Measurements from ENCODE around the gene NTN1.
"Not testable (repeated sequence)": the region's sequence is repeated elsewhere in the genome, so short reads cannot be mapped to it uniquely, and the experiment has no call there.

Gene NTN1

DNA sequence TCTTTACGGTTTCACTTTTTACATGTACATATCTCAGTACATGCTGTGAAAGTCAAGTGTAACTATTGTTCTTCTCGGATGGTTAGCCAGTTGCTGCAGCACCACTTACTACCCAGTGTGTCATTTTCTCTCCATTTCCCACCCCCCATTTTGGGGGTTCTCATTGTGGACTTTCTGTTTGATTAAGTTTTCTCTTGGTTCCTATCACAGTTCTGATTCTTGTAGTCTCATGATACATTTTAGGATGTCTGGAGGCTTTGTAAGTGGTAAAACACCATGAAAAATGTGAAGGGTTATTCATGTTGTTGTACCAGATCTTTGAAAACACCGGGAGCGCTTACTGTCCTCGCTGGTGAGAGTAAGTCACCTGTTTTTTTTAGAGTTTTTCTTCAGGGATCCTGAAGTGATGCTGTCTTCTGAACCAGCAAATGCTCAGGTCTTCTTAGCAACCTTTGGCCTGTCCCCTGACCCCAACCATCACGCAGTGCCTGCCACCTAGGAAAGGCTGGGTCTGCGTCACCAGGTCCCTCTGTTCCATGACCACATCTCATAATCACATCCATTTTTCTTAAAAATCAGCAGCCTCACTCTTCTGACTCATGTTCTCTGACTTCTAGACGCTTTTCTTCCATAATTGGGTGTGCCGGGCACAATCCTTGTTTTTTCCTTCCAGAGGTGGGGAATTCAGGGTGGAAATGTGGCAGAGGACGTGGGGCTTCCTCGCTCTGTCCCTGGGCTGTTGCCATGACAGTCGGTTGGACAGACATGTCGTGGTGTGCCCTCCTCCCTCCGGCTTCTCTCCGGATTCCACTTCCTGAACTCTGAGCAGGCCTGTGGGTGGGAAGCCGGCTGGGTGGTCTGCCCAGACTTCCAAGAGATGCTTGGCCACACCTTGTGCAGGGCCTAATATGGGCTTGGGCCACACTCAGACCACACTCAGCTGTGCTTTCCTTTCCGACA is 102.6 kb downstream of the NTN1 start:
- DNase-seq (ENCODE audit: low read depth): no peak

DNA sequence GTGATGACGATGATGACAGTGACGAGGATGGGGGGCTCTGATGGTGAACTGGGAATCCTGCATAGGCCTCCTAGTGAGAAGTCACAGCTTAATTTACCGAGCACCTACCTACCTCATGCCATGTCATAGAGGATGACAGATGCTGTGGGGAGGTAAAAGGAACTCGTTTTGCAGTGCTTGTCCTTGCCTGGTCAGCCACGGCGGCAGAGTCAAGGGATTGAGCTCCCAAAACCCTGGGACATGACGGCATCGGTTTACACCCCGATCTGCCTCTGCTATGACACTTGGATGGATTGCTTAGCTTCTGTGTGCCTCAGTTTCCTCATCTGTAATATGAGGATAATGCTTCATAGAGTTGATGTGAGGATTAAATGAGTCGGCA is 103.2 kb downstream of the NTN1 start:
- DNase-seq (ENCODE audit: low read depth): no peak

DNA sequence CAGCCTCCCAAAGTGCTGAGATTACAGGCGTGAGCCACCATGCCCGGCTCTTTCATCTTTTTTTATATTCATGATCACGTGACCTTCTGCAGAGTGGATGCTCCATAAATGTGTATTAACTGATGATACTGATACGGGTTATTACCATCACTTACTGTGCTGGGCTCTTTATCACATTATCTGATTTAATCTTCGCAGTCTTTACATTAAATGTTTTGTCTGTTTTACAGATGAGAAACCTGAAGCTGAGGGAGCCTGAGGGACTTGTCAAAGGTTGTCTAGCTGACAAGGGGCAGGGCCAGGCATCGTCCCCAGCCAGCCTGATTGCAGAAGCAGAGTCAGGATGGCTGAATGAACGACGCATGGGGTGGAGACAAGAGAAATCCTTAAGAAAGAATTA is 104.4 kb downstream of the NTN1 start:
- DNase-seq (ENCODE audit: low read depth): no peak

DNA sequence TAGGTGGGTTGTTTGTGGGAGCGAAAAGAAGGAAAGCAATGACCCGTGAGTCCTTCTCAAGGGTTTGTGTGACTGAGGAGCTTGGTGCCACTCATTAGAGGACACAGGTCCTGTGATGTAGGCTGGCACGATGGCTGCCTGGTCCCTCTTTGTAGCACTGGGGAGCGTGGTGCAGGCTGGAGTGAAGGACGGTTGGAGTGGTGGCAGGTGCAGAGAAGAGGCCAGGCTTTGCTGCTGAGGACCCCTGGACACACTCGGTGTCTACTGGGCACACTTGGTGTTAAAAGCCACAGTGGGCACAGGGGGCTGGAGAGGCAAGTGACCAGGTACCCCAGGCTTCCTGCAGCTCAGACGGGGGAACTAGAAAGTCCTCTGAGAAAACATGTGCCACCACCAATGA is 106.0 kb downstream of the NTN1 start:
- DNase-seq (ENCODE audit: low read depth): no peak

DNA sequence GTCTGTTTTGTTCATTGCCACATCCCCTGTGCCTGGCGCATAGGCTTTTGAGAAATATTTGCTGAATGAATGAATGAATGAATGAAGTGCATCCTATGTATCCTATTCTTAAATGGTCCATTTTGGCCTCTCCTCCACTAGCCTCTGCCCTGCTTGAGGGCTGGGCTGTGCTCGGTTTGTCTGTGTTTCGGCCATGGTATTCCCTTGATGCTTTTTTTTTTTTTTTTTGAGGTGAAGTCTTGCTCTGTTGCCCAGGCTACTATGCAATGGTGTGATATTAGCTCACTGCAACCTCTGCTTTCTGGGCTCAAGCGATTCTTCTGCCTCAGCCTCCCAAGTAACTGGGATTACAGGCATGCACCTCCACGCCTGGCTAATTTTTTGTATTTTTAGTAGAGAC is 110.1 kb downstream of the NTN1 start:
- DNase-seq (ENCODE audit: low read depth): no peak

DNA sequence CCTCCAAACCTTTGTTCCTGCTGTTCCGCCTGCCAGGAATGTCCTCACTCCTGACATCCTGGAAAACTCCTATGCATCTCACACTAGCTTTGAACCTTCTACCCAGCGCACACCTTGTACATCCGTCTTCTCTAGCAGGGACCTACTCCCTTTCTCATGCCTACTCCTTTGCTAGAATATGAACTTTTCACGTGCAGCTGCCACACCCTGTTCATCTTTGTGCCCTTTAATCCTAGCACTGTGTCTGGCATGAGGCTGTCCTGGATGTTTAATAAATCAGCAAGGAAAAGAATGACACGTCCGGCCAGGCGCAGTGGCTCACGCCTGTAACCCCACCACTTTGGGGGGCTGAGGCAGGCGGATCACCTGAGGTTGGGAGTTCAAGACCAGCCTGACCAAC is 111.0 kb downstream of the NTN1 start:
- DNase-seq (ENCODE audit: low read depth): no peak

DNA sequence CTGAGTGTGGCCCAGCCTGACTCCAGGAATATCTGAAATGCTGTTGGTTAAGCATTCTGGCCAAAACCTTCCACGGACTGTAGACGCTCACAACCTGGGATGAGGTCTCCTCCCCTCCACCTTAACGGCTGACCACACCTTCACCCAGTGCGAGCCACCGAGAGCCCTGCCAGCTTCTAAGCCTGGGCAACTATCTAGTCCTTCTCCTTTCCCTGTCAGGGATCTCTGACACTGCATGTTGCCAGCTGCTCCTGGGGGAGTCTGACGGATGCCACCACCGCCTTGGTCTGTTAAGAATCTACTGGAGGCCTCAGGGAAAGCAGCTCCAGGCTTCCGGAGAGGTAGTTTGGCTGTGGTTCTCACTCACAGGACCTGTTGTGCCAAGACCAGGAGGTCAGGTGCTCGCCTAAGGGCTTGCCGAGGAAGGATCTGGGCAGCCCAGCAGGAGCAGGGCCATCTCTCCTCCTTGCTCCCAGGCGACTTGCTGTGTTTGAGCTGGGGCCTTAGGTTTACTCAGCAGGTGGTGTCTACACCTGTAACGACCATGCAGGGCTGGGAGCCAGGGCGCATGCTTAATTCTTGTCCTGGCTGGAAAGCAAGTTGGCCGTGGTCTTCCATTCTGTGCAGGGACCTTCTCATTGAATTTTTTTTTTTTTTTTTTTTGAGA is 111.8 kb downstream of the NTN1 start:
- no peak for DNase-seq (ENCODE audit: low read depth)

DNA sequence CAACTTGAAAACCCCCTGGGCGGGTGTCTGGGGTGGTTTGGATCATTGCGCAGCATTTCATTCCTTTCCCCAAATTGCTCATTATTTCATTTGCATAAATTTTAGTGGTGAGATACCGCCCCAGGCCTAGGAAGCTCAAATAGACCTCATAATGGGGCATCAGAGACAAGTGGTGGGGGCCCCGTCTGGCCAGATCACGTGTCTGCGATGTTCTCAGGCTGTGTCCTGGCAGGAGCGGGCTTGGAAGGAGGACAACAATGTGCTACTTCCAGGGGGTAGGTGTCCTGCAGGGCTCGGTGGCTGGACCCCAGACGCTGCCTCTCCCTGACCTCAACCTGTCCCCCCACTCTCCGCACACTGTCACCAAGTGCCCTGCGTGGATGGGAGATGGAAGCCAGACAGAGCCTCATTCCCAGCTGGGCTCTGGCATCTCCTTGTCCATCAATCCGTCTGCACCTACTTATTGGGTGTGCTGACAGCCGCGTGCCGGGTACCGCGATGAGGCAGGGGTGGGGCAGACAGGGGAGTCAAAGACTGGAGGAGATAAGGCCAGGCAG is 116.9 kb downstream of the NTN1 start:
- DNase-seq (ENCODE audit: low read depth): no peak

DNA sequence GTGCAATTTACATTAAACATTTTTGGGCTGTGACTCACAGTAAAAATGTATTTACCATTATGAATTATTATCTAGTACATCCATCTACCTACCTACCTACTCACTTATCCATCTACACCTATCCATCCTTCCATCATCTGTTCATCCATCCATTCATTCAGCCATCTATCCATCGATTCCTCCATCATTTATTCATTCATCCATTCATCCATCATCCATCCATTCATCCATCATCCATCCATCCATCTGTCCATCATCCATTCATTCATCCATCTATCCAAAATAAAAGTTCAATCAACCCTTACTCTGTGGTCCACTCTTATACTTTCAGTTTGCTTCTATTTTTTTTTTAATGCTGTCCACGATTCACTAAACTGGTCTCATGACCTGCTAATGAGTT is 118.4 kb downstream of the NTN1 start:
- DNase-seq (ENCODE audit: low read depth): no peak

DNA sequence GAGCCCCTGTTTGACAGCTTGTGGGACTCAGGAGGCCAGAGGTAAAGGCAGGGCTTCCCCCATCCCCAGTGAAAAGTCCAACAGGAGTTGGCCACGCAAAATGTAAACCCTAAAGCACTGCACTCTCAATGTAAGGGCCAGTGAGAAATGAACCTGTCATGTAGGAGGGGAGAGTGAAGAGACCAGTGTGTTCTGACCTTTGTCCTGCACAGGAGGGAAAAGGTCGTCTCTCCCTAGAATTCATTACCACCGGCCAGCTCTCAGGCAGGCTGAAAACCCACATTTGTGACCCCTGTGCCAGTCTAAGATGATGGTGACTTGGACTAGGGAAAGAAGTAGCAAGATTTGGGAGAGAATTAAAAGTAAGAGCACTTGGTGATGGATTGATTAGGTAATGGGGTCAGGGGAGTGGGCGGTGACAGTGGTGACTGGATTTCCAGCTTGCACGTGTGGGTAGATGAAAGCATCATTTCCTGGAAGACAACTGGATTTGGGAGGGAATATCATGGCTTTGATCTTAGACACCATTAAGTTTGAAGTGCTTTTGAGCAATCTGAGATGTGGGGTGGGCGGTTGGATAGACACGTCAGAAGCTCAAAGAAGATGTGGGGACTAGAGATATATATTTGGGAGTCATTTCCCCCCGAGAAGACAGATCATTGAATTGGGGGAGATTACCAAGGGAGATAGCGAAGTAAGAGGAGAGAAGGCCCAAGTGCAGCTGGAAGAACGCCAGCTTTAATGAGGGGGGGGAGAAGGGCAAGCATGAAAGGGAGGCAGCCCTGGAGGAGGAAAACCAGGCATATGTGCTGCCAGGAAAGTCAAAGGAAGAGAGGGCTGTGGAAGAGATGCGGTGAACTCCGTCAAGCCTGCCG is 119.5 kb downstream of the NTN1 start:
- no peak for DNase-seq (ENCODE audit: low read depth)

DNA sequence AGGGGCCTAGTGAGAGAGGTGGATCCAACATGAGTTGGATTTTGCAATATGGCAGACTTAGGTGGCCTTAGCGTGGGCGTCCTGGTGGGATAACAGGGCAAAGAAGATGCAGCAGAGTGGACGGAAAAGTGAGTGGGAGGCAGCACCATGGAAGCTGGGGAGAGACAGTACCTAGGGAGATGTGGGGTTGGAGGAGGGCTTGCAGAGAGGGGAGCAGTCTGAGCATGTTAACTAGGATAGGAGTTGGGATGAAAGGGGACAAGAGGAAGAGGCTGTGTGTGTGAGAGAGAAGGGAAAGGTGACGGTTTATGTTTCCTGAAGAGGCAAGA is 120.1 kb downstream of the NTN1 start:
- DNase-seq (ENCODE audit: low read depth): no peak

DNA sequence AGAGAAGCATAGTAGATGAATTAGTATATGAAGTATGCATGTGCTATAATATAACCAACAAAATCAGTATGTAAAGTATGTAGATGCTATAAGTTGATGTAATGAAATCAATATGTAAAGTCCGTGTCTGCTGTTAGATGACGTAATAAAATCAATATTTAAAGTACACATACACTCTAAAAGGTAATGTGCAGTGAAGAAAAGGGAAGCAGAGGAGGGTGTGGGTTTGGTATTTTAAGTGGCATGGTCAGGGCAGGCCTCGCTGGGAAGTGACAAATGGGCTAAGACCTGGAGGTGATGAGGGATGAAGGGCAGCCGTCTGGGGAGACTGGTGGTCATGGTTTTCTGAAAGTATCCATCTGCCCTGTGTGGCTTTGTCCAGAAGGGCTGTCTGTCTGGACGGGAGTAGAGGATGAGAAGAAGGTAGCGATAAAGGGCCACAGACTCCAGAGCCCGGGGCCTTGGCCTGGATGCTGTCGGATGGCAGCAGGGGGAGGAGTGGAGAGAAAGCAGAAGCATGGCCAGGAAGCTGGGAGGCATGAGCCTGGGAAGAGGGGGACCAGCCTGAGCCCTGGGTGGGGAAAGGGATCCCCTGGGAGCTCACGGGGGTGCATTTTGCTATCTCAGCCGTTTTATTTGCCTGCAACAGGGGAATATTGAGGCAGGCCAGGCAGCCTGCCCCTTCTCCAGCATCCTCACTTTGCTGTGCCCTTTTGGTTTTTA is 121.6 kb downstream of the NTN1 start:
- DNase-seq (ENCODE audit: low read depth): no peak

DNA sequence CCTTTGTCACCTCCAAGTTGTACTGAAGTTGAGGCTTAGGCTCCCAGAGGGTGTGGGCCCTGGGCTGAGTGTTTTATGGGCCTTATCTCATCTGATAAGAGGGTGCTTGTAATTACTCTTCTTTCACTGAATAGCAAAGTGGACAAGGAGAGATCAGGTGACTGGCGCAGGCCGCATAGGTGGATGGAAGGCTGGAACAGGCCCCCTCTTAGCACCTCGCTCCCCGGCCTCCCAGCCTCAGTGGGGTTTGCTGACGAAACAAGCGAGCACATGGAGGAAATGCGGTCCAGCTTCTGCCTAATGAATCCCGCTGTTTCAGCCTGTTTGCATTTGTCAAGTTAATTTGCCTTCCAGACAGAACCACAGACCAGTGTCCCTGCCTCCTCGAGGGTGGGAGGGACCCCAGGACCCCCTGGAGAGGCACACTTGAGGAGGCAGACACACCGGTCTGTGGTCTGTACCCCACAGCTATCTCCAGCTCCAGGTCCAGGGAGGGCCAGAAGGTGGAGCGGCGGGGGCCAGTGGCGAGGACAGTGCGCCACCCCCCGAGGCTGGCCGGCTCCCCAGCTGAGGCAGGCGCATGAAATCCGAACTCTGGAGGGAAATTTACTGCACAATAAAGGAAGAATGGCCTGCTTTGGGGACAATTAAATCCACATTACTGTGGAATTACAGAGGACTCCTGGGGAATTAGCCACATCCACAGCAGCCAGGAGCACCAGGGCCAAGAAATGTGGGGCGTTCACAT is 123.4 kb downstream of the NTN1 start:
- DNase-seq (ENCODE audit: low read depth): no peak

DNA sequence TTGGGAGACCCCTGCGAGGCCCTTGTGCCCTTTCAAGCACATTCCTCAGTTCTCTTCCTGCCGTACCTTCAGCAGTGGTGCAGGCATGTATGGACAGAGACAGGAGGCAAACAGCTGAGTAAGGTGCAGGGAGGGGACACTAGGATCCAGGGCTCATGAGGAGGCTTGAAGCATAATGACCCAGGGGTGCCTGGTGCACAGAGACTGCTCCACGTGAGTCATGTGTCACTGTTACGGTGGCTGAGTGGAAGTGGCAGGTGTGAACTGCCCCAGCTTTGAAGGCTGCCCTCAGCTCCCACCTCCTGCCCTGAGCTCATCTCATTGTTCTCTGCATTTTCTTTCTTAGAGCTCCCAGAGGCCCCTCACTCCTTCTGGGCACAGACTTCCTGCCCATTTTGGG is 124.8 kb downstream of the NTN1 start:
- DNase-seq (ENCODE audit: low read depth): no peak

DNA sequence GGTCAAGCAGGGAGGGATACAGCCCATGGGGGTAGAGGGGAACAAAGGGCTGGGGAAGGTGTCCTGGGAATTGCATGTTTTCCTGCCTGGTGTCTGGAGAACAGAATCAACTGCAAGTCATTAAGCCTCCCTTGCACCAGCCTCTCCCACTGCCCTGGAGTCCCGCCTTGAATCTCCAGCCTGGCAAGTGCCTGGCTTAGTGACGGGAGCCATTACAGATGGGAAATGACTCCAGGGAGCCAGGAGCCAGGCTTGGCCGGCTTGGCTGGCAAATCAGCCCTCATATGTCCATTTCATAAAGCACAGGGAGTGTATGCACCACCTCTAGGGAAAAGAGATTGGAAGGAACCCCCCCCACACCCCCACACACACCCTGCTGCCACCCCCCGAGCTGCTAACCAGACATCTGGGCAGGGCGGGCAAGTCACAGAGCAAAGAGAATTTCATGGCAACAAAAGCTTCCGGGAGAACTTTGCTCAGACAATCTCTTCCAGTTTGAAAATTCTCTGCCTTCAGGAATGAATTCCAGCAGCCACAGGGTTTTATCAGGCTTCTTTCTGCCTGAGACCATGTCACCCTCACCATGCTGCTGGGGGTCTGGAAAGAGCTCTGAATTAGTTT is 127.7 kb downstream of the NTN1 start:
- no peak for DNase-seq (ENCODE audit: low read depth)

DNA sequence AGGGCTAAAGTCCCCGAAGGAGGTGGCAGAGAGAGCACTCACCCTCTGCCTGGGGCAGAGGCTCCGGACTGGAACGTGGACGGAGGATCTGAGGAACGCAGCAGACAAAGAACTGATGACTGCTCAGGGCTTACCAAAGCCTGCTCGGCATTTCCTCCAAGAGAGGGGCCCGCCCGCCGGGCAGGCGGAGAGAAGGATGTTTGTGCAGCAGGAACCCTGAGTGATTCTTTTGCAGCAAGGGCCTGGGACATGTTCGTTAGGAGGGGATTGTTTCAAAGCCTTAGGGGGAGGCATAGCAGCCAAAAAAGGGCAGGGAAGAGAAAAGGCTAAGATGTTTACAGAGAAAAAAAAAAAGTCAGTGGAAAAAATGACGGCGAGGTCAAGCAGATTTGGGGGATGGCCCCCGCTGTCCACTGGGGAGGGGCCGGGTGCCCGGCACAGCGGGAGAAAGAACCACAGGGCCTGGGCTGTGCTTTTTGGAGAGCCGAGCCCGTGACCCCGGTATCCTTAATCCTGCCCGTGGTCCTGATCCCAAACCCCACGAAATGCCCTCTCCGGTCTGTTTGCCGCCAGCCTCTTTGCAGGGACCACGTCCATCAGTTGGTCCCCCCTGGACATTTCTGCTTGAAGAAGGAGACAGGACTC is 129.3 kb downstream of the NTN1 start:
- no peak for DNase-seq (ENCODE audit: low read depth)

DNA sequence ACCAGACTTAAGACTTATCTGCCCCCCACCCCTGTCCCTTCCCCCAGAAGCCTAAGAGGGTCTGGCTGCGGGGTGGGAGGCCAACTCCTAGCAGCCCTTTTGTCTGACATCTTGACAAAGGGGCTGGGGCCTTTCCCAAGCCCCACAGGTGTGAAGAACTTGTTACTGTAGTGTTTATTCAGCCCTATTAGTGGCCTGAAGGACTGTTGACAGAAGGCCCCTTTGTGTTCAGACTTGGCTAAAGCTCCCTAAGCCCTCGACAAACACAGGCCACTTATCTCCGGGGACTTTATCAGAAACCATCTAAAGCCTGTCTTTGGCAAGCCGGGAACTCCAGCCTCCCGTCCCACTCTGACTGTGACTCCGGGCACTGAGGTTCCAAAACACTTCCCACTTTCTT is 129.8 kb downstream of the NTN1 start:
- no peak for DNase-seq (ENCODE audit: low read depth)

DNA sequence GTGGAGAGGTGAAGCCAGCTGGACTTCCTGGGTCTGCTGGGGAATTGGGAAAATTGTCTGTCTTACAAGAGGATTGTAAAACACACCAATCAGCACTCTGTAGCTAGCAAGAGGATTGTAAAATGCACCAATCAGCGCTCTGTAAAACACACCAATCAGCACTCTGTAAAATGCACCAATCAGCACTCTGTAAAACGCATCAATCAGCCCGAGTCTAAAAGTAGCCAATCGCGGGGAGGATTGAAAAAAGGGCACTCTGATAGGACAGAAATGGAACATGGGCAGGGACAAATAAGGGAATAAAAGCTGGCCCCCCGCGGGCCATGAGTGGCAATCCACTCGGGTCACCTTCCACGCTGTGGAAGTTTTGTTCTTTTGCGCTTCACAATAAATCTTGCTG is 130.4 kb downstream of the NTN1 start:
- DNase-seq (ENCODE audit: low read depth): not testable (repeated sequence)

DNA sequence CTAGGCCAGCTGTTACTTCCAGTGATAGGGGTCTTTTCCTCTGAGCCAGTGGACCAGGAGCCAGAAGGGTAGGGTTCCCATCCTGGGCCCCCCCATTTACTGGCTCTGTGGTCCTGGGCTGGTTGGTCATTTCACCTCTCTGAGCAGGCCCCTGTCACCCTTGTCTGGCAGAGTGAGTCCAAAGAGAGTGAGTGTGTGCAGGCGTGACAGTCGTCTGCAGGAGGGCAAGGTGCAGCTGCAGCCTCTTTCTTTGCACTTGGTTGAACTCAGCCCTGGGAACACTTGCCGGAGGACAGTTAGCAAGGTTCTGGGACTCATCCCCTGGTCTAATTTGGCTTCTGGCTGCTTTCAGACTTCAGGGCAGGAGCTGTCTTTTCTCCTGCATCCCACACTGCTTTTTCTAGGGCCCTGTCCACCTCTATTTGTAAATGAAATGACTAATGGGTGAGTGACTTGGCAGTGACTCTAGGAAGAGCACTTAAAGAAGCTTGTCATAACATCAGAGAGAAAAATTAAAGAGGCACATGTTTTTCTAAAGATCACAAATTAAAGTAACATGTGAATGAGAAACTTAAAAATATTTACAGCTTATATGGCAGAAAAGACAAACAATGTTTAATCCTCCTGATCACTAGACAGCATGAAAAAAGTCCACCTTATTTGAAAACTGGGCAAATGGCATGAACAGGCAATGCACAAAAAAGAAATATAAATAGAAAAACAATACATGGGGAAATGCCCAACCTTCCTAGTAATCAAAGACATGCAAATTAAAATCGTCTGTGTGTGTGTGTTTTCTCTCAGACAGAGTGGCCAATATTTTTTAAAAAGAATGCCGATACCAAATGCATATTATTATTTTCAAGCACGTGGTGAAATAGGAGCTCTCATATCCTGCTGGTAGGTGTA is 137.5 kb downstream of the NTN1 start:
- DNase-seq (ENCODE audit: low read depth): no peak

Measured in HS-27A (cell line).